NCI-H1092 treated with DMSO at 0.1 percent for 48 hours (cell line): ENCODE data around the gene CD164.
"Not testable (repeated sequence)": the region's sequence is repeated elsewhere in the genome, so short reads cannot be mapped to it uniquely, and the experiment has no call there.

Source experiments
- DNase-seq: peaks from one replicate; lab custom pipeline; 2025; lab: John Stamatoyannopoulos, UW

Gene CD164

DNA sequence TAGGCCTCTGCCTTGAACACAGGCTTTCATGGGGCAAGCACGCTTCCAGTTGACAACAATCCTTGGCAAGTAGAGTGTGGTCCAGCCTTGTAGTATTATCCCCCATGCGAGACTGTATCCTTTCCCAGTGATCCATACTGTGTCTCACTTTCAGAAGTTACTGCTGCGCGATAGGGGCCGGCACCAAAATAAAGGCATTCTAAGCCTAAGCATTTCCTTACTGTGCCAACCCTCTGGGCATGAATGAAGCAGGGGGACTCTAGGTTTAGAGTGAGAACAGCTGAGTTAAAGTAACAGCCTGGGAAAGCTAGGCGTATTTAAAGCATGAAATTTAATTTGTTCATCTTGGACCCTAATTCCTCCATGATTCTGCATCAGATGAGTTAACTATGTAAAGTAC, 39.4 kb downstream of the CD164 start:
- no peak for DNase-seq

DNA sequence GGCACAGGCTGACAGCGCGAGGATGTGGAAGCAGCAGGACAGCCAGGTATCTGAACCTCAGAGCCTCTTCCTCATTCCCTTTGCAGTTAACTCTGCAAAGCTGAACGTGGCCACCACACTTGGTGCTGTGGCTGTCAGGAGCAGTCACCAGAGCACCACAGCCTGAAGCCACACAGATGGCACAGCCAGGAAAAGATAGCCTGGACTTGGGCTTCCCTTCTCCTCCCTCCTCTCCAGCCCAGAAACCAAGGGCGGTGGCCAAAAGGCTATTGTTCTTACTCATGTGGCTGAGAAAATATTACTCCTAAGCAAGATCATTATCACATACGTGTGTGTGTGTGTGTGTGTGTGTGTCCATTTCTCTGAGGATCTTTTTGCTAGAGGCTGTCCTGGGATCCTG, 39.8 kb downstream of the CD164 start:
- DNase-seq = no peak

DNA sequence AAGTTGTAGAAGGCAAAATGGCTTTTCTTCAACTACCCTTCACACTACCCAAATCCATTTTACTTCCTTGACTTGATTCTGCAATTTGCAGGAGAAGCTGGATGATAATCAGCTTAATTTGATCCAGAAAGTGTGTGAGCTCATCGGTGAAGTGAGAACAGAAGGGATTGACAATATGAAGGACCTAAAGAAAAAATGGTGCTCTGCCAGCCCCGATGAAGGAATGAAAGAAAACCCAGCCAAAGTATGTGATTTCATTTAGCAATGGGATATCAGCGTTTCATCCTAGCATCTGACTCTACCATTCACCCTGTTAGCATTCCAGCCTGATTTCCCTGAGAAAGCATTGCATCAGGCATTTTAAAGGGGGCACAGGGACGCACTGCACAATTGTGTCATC, 41.5 kb downstream of the CD164 start:
- DNase-seq = no peak

- no peak for DNase-seq
Measured at GRCh38 chr6:109339906-109340678, 42.2 kb downstream of the CD164 start.

DNA sequence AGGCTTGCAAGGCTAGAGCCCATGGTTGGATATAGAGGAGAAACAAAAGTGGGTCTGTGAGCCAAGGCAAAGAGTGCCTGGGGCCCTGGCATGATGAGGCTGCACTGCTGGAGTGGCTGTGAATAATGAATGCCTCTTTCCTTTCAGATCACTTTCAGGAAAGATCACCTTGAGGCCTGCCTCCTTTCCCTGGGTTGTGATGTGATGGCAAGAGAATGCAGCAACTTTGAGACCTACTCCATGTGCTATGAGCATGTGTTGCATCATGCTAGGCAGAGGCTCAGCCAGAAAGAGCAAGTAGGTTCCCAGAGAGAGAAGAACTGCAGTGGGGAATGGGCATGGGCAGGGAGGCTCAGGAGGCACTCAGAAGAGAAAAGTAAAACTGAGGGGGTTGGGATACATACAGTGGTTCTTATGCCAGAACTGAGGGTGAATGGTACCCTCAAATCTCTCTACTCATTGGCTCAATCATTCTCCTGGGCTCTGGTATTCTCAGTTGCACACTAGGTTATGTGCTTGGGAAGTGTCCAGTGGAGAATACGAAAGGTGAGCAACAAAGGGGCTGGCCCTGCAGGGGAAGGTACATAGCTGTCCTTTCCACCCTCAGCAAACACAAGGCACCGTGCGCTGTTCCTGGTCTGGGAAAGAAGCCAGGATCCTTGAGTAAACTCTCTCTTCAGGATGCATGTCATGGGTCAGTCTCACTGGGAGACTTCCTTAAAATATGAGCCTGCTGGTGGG, 45.9 kb downstream of the CD164 start:
- peak; percentile 13 for DNase-seq

GRCh38 chr6:109333870-109334269, 48.4 kb downstream of the CD164 start:
- not testable (repeated sequence) for DNase-seq

GRCh38 chr6:109332748-109333147, 49.5 kb downstream of the CD164 start:
- no peak for DNase-seq

DNA sequence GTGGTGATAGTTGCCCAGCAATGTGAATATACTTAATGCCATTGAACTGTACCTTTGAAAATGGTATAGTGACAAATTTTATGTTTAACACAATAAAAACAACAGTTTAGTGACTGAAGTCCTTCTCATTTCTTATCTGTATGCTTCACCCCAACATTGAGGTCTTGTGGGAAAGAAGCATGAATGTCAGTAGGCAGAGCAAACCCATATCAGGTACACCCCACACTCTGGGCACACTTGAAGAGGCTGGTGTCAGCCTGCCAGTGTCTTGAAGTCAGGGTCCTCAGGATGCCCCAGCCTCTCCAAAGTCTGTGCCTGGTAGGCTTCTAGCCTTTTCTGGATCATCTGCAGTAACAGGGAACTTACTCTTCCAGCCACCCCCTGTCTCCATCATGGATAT, 51.2 kb downstream of the CD164 start:
- no peak for DNase-seq

DNA sequence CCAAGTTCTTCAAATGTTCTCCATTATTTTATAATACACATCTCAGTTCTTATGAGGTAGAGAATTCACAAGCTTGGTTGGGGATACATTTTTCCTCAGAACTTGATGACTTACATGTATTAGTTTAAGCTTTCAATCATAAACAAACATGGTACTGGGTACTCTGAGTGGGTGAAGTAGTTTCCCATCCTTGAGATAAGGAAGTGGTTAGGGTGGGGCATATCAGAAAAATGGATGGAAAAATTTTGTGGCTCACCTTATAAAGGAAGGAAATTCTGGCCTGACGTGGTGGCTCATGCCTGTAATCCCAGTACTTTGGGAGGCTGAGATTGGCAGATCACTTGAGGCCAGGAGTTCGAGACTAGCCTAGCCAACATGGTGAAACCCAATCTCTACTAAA, 52.0 kb downstream of the CD164 start:
- DNase-seq = no peak

GRCh38 chr6:109328629-109329028, 53.6 kb downstream of the CD164 start:
- no peak for DNase-seq

GRCh38 chr6:109327959-109328358, 54.3 kb downstream of the CD164 start:
- no peak for DNase-seq

DNA sequence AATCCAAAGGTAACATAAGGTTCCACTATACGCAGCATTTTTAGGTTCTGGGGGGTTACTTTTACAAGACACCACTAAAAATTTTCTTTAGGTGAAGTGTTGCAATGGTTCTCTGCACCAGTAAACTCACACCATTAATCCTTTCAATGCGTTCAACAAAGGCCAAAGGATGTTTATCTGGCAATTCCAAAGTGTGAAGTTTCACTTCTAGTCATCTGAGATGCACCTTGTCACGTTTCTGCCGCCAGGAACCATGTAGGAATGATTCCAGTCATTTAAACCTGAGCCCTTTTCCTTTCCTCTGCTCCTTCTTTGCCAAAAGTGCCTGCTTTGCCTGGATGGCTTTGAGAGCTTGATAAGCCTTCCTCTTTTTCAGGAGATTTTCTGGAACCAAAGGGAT, 54.8 kb downstream of the CD164 start:
- DNase-seq = no peak

- DNase-seq = no peak
Measured at GRCh38 chr6:109326351-109326750, 55.9 kb downstream of the CD164 start.

GRCh38 chr6:109325400-109325801, 56.9 kb downstream of the CD164 start:
- DNase-seq = no peak

GRCh38 chr6:109323241-109323640, 59.0 kb downstream of the CD164 start:
- no peak for DNase-seq

GRCh38 chr6:109322825-109323224, 59.4 kb downstream of the CD164 start:
- DNase-seq = no peak

DNA sequence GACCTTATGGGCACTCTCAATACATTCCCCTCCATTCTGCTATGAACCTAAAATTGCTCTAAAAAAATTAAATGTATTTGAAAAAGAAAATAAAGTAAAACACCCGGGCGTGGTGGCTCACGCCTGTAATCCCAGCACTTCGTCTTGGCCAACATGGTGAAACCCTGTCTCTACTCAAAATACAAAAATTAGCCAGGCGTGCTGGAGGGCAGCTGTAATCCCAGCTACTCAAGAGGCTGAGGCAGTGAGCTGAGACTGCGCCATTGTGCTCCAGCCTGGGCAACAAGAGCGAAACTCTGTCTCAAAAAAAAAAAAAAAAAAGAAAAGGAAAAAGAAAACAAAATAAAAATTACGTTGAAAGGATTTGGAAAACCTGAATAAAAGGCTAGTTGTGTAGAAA, 60.5 kb downstream of the CD164 start:
- peak; percentile 43 for DNase-seq

DNA sequence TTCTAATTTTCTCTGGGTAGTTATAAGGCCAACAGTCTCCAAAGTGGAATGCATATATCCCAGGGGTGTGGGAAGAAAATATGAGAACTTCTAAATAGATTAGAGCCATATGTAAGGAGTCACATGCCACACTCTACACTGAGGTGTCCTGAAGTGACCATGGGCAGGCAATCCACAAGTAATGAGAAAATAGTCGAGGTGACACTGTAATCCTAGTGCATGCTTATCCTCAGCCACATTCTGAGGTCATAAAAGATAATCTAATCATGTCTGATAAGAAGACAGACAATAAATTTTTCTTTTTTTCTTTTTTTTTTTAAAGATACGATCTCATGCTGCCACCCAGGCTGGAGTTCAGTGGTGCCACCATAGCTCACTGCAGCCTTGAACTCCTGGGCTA, 62.2 kb downstream of the CD164 start:
- DNase-seq = no peak

GRCh38 chr6:109318328-109318876, 63.9 kb downstream of the CD164 start:
- DNase-seq = peak; percentile 79

- DNase-seq = no peak
Measured at GRCh38 chr6:109316909-109317308, 65.4 kb downstream of the CD164 start.
